ENCODE results near the gene FBXW8.

GRCh38 chr12:117052386-117053049, 141.8 kb downstream of the FBXW8 start:
- no peak for TF ChIP-seq CTCF (IDR thresholded peaks at IDR 0.05)
- TF ChIP-seq POLR2A (IDR thresholded peaks at IDR 0.05) = no peak

Data from esophagus squamous epithelium (tissue), 4 donors.